Measurements from ENCODE around the gene SCYGR8.

Gene SCYGR8

GRCh38 chr2:227774895-227775842 lies 29.5 kb downstream of the SCYGR8 start:
- H3K4me3 ChIP-seq (ENCODE audit: low read depth, low read length), result no peak overlapping the region
- TF ChIP-seq CTCF (IDR thresholded peaks at IDR 0.05; ENCODE audit: low read depth, low read length), result no peak

GRCh38 chr2:227780981-227781615 lies 35.4 kb downstream of the SCYGR8 start:
- TF ChIP-seq CTCF (IDR thresholded peaks at IDR 0.05; ENCODE audit: low read depth, low read length), result no peak
- no peak overlapping the region for H3K4me3 ChIP-seq (ENCODE audit: low read depth, low read length)

GRCh38 chr2:227781841-227782240 lies 36.1 kb downstream of the SCYGR8 start:
- H3K4me3 ChIP-seq (ENCODE audit: low read depth, low read length), result no peak overlapping the region
- TF ChIP-seq CTCF (IDR thresholded peaks at IDR 0.05; ENCODE audit: low read depth, low read length), result no peak

- no peak for TF ChIP-seq CTCF (IDR thresholded peaks at IDR 0.05; ENCODE audit: low read depth, low read length)
- H3K4me3 ChIP-seq (ENCODE audit: low read depth, low read length), result no peak overlapping the region
Observed at GRCh38 chr2:227782804-227783203, 37.1 kb downstream of the SCYGR8 start.

GRCh38 chr2:227783404-227784138 lies 37.9 kb downstream of the SCYGR8 start:
- H3K4me3 ChIP-seq (ENCODE audit: low read depth, low read length), result no peak overlapping the region
- no peak for TF ChIP-seq CTCF (IDR thresholded peaks at IDR 0.05; ENCODE audit: low read depth, low read length)

GRCh38 chr2:227785293-227785692 lies 39.6 kb downstream of the SCYGR8 start:
- TF ChIP-seq CTCF (IDR thresholded peaks at IDR 0.05; ENCODE audit: low read depth, low read length), result no peak
- no peak overlapping the region for H3K4me3 ChIP-seq (ENCODE audit: low read depth, low read length)

All from WI38 (cell line).